HepG2 (cell line): Measurements from ENCODE around the gene PEMT. TPM values are rescaled to one million over a fixed set of nuclear protein-coding genes. Genes with fewer than 3 reads are reported as not detected.

Experiments used
- ATAC-seq: fragments of 200-7000 bp; cut with Tn5 transposase; 3 replicates; pipeline ENCODE4 v1.9.1; 2020; ENCODE audit warnings: mild to moderate bottlenecking, moderate library complexity
- BruUV-seq: library from RNA; stranded (reverse); fragments of 400-500 nt; replicated peaks from 2 replicates; lab custom pipeline; 2021; lab: Mats Ljungman, UMichigan
- CTCF ChIA-PET: fragments of 300-600 bp; formaldehyde crosslinking; extraction: SDS; loops from one replicate; lab custom pipeline; 2021; ENCODE audit warnings: low total read pairs, inconsistent platforms, low intra/inter-chr PET ratio; lab: Yijun Ruan, JAX
- POLR2A ChIA-PET: fragments of 350-600 bp; sonication (Branson Sonifier 250); formaldehyde crosslinking; loops from one replicate; lab custom pipeline; 2020; ENCODE audit warnings: antibody characterized with exemption, inconsistent platforms; lab: Yijun Ruan, JAX
- DNase-seq: peaks from one replicate; pipeline ENCODE4 v3.0.0-alpha.2; 2015; ENCODE audit warnings: low spot score
- FAIRE-seq: peaks from 3 replicates; lab custom pipeline; 2011; peaks lifted over from hg19 to GRCh38; lab: Jason Lieb, UNC
- H2AFZ ChIP-seq: one replicate; pipeline ENCODE4 v1.6.1; 2011; ENCODE audit warnings: low read length, inconsistent platforms
- H3K27ac ChIP-seq: fragments of 300-600 bp; 3 replicates; pipeline ENCODE4 v1.8.0; 2011; ENCODE audit warnings: mixed run types, mild to moderate bottlenecking, mixed read lengths, low read length, inconsistent platforms; ENCODE audit not compliant: insufficient read depth; ENCODE audit errors: extremely low read length
- H3K27me3 ChIP-seq, 2 experiments: fragments of 200-600 bp in 1 of 2; 2 replicates in 1 of 2; 3 replicates in 1 of 2; pipeline versions ENCODE4 v1.6.0 to v1.8.0; 2011; ENCODE audit warnings: low read length in 2 of 2, mild to moderate bottlenecking in 2 of 2, moderate library complexity in 2 of 2, inconsistent platforms in 1 of 2; ENCODE audit not compliant: insufficient read depth in 2 of 2, control insufficient read depth in 1 of 2
- H3K36me3 ChIP-seq, 2 experiments: fragments of 200-600 bp in 1 of 2; replicated peaks in 1 of 2; 2 replicates in 1 of 2; 3 replicates in 1 of 2; pipeline versions ENCODE4 v1.5.1 to v1.8.0; 2011; ENCODE audit warnings: low read length in 2 of 2, inconsistent platforms in 1 of 2; ENCODE audit not compliant: insufficient read depth in 2 of 2, control insufficient read depth in 1 of 2
- H3K4me1 ChIP-seq: 2 replicates; pipeline ENCODE4 v1.5.1; 2012; ENCODE audit warnings: low read length, inconsistent platforms; ENCODE audit not compliant: insufficient read depth
- H3K4me2 ChIP-seq: 2 replicates; pipeline ENCODE4 v1.6.0; 2011; ENCODE audit warnings: low read depth, low read length, inconsistent platforms
- H3K4me3 ChIP-seq, 3 experiments: fragments of 200-600 bp in 1 of 3; sonication (generic), shearing (Covaris generic) in 1 of 3; replicated peaks in 1 of 3; 2 replicates each; pipeline ENCODE4 v1.5.1; 2011 to 2016; ENCODE audit warnings: low read length in 3 of 3, inconsistent platforms in 2 of 3, low read depth in 2 of 3, mild to moderate bottlenecking in 2 of 3, control low read depth in 1 of 3, mixed read lengths in 1 of 3; ENCODE audit not compliant: insufficient read depth in 1 of 3
- H3K79me2 ChIP-seq: one replicate; pipeline ENCODE4 v1.6.1; 2011; ENCODE audit warnings: low read length, inconsistent platforms; ENCODE audit not compliant: insufficient read depth
- H3K9ac ChIP-seq: 2 replicates; pipeline ENCODE4 v1.6.0; 2011; ENCODE audit warnings: mild to moderate bottlenecking, low read depth, low read length, inconsistent platforms; ENCODE audit not compliant: insufficient read depth
- H3K9me3 ChIP-seq: 2 replicates; pipeline ENCODE4 v1.5.1; 2012; ENCODE audit warnings: mild to moderate bottlenecking, low read length
- H4K20me1 ChIP-seq: 2 replicates; pipeline ENCODE4 v1.6.0; 2011; ENCODE audit warnings: inconsistent platforms, mild to moderate bottlenecking, low read length, moderate library complexity; ENCODE audit not compliant: insufficient read depth
- AFF4 ChIP-seq: sonication (generic); formaldehyde crosslinking; IDR thresholded peaks from 2 replicates; pipeline ENCODE4 v1.4.0; 2020; ENCODE audit warnings: missing genetic modification reagents
- ARID3A ChIP-seq: IDR thresholded peaks from 2 replicates; pipeline ENCODE4 v1.6.1; 2012; ENCODE audit warnings: low read depth, low read length, improper control_type of control experiment
- CEBPB ChIP-seq: IDR thresholded peaks from 2 replicates; pipeline ENCODE4 v1.6.1; 2011; ENCODE audit warnings: low read depth, low read length, improper control_type of control experiment, borderline replicate concordance
- GATA4 ChIP-seq: sonication (generic); IDR thresholded peaks from 2 replicates; pipeline ENCODE4 v1.6.1; 2016; ENCODE audit warnings: antibody characterized with exemption, low read depth, borderline replicate concordance
- HINFP ChIP-seq: sonication (generic); formaldehyde crosslinking; IDR thresholded peaks from 2 replicates; pipeline ENCODE4 v1.4.0; 2020; ENCODE audit warnings: low read depth, mild to moderate bottlenecking, missing genetic modification reagents
- MEF2D ChIP-seq: sonication (generic); formaldehyde crosslinking; IDR thresholded peaks from 2 replicates; pipeline ENCODE4 v1.5.1; 2020; ENCODE audit warnings: mild to moderate bottlenecking, missing genetic modification reagents
- MXD1 ChIP-seq: sonication (generic); formaldehyde crosslinking; IDR thresholded peaks from 2 replicates; pipeline ENCODE4 v1.4.0; 2020; ENCODE audit warnings: mild to moderate bottlenecking, missing genetic modification reagents
- MXI1 ChIP-seq: IDR thresholded peaks from 3 replicates; pipeline ENCODE4 v1.6.1; 2012; ENCODE audit warnings: low read depth, low read length, inconsistent platforms, borderline replicate concordance
- RARA ChIP-seq: IDR thresholded peaks from 2 replicates; pipeline ENCODE4 v1.6.1; 2016; ENCODE audit warnings: missing genetic modification reagents, missing compliant biosample characterization
- ZBTB44 ChIP-seq: sonication (generic); formaldehyde crosslinking; IDR thresholded peaks from 2 replicates; pipeline ENCODE4 v1.4.0; 2020; ENCODE audit warnings: missing genetic modification reagents
- ZNF343 ChIP-seq: sonication (generic); formaldehyde crosslinking; IDR thresholded peaks from 2 replicates; pipeline ENCODE4 v1.4.0; 2020; ENCODE audit warnings: mild to moderate bottlenecking, missing genetic modification reagents
- ZNF354B ChIP-seq: sonication (generic); formaldehyde crosslinking; IDR thresholded peaks from 2 replicates; pipeline ENCODE4 v1.8.0; 2022; ENCODE audit warnings: mild to moderate bottlenecking, missing genetic modification reagents
- ZNF816 ChIP-seq: sonication (generic); formaldehyde crosslinking; IDR thresholded peaks from 2 replicates; pipeline ENCODE4 v1.8.0; 2022; ENCODE audit warnings: missing genetic modification reagents, mild to moderate bottlenecking, borderline replicate concordance
- WGBS: methylation state at CpG from one replicate; pipeline ENCODE4 v1.1.6; 2017; ENCODE audit warnings: low lambda C conversion rate; 5-methylcytosine and 5-hydroxymethylcytosine counted together
- in situ Hi-C: cut with HindIII; loops from 2 replicates; pipeline ENCODE4 v1.10.0; 2017; ENCODE audit warnings: low pct_unique_long_range_greater_than_20kb; ENCODE audit not compliant: extremely low pct_ligation_motif_present
- intact Hi-C: fragments of 100-400 bp; cut with micrococcal nuclease; formaldehyde crosslinking; loops from one replicate; pipeline ENCODE4 v1.10.0; 2022; ENCODE audit not compliant: unreplicated experiment
- polyA plus RNA-seq, 8 experiments: library from polyadenylated mRNA; depleted of rRNA in 3 of 8; stranded (reverse) in 7 of 8; unstranded in 1 of 8; fragments of >200 nt; fragmentation: Illumina TruSeq in 4 of 8; extraction: Trizol in 4 of 8; gene quantifications; 2 replicates each; pipeline versions ENCODE4 v1.2.1 to v1.2.3, GENCODE V29; 2011 to 2016; ENCODE audit warnings: low read depth in 4 of 8, missing spikeins in 1 of 8, mixed read lengths in 1 of 8; ENCODE audit not compliant: insufficient read depth in 1 of 8
- total RNA-seq, 5 experiments: library from RNA; depleted of rRNA; stranded (reverse); fragments of >200 nt; fragmentation: Illumina TruSeq; extraction: Trizol; gene quantifications; 2 replicates each; pipeline ENCODE4 v1.2.3, GENCODE V29; 2016; ENCODE audit warnings: low read depth in 1 of 5

PEMT gene
- total and polyA plus RNA-seq, 2 of the 13 experiments (the other 11 are each of a cell fraction or from before 2014, with no cell fraction given): 31.7 to 43.6 TPM

GRCh38 chr17:17562146-17562511, 29.4 kb downstream of the PEMT start:
- no peak overlapping the region for H2AFZ ChIP-seq
- in situ Hi-C loops: no loop called here
- no peaks in the 10 kb centered on the region for H3K27me3 ChIP-seq
- no peaks in the 10 kb centered on the region for H3K79me2 ChIP-seq
- CTCF ChIA-PET: no interaction called here
- FAIRE-seq (no peak), DNase-seq (no peak), ATAC-seq (no peak)
- no peaks in the 10 kb centered on the region for H3K9me3 ChIP-seq
- TF ChIP-seq ZNF354B (CRISPR knock-in tag) (no peak), CEBPB (no peak), GATA4 (no peak), RARA (CRISPR knock-in tag) (no peak), MEF2D (CRISPR knock-in tag) (no peak), ARID3A (no peak), MXI1 (no peak), ZNF816 (CRISPR knock-in tag) (no peak), ZBTB44 (no peak), HINFP (no peak), AFF4 (no peak), ZNF343 (no peak), MXD1 (CRISPR knock-in tag) (no peak)
- intact Hi-C loops: no loop called here
- WGBS: 93% methylated on average over 6 of the region's 15 CpGs
- H3K4me1 ChIP-seq: no peaks in the 10 kb centered on the region
- H4K20me1 ChIP-seq: no peaks in the 10 kb centered on the region
- H3K4me3 ChIP-seq: no peak overlapping the region
- H3K9ac ChIP-seq: no peak overlapping the region
- no peak overlapping the region for H3K27ac ChIP-seq
- POLR2A ChIA-PET: no interaction called here
- no peaks in the 10 kb centered on the region for H3K36me3 ChIP-seq
- no TSS peak for BruUV-seq
- H3K4me2 ChIP-seq: no peak overlapping the region
